Gastrocnemius medialis (tissue), 4 donors: ENCODE results near the gene CAMK1G. TPM values are rescaled to one million over a fixed set of nuclear protein-coding genes. Genes with fewer than 3 reads are reported as not detected.

ENCODE experiments used
- ATAC-seq, 2 donors: fragments of 150-250 bp; one replicate each; pipeline ENCODE4 v1.9.1; 2016
- DNase-seq, 2 donors: peaks; one replicate each; pipeline ENCODE4 v3.0.0-alpha.2; 2019
- H3K27ac ChIP-seq, 4 donors: fragments of 200-600 bp; sonication (generic); 1 replicate in 1 of 4; 2 replicates in 3 of 4; pipeline ENCODE4 v1.5.1; 2016 to 2018; ENCODE audit warnings: mild to moderate bottlenecking in 2 of 4, moderate library complexity in 1 of 4
- H3K27me3 ChIP-seq, 3 donors: fragments of 200-600 bp; sonication (generic) in 2 of 3; 1 replicate in 1 of 3; 2 replicates in 2 of 3; pipeline versions ENCODE4 v1.5.1 to v1.6.0; 2016 to 2019; ENCODE audit warnings: mild to moderate bottlenecking in 1 of 3, moderate library complexity in 1 of 3
- H3K36me3 ChIP-seq, 2 donors: fragments of 200-600 bp; sonication (generic) in 1 of 2; one replicate each; pipeline ENCODE4 v1.5.1; 2017 to 2018
- H3K4me1 ChIP-seq, 2 donors: fragments of 200-600 bp; sonication (generic) in 1 of 2; one replicate each; pipeline ENCODE4 v1.5.1; 2016 to 2017; ENCODE audit warnings: mild to moderate bottlenecking in 2 of 2
- H3K4me3 ChIP-seq, 4 donors: fragments of 200-600 bp; sonication (generic) in 3 of 4; 1 replicate in 1 of 4; 2 replicates in 3 of 4; pipeline ENCODE4 v1.5.1; 2016 to 2019; ENCODE audit warnings: mild to moderate bottlenecking in 2 of 4
- H3K9me3 ChIP-seq, 3 donors: fragments of 200-600 bp; sonication (generic) in 2 of 3; 1 replicate in 1 of 3; 2 replicates in 2 of 3; pipeline ENCODE4 v1.5.1; 2016 to 2019
- CTCF ChIP-seq, 5 experiments: fragments of 450-650 bp in 3 of 5; fragments of 200-600 bp in 2 of 5; sonication (generic) in 2 of 5; IDR thresholded peaks in 4 of 5; conservative IDR thresholded peaks in 1 of 5; 1 replicate in 4 of 5; 2 replicates in 1 of 5; pipeline ENCODE4 v1.5.1; 2016 to 2019; ENCODE audit warnings: antibody characterized with exemption in 5 of 5, mild to moderate bottlenecking in 3 of 5, moderate library complexity in 3 of 5
- POLR2A ChIP-seq, 2 donors: fragments of 450-650 bp; IDR thresholded peaks; one replicate each; pipeline ENCODE4 v1.6.1; 2017; ENCODE audit warnings: antibody characterized with exemption in 2 of 2, mild to moderate bottlenecking in 2 of 2, moderate library complexity in 2 of 2
- in situ Hi-C, 4 donors: fragments of 200-750 bp; cut with MboI; loops; one replicate each; pipeline versions ENCODE4 v1.15.0 to v1.8.0; 2017; ENCODE audit warnings: low sequenced_read_pairs in 4 of 4
- intact Hi-C: fragments of 100-400 bp; cut with DNase I; formaldehyde crosslinking; loops from one replicate; pipeline ENCODE4 v1.15.1; 2023; ENCODE audit warnings: low total_unique reads
- total RNA-seq, 4 donors: library from RNA; depleted of rRNA; stranded (reverse); fragments of >200 nt; gene quantifications; one replicate each; pipeline versions ENCODE4 v1.1.0 to v1.2.3, GENCODE V29; 2016

CAMK1G gene
- total RNA-seq, 4 donors from 2014 or later: 0.16 TPM; not detected in 3

GRCh38 chr1:209655411-209656231 is 72.1 kb downstream of the CAMK1G start:
- Histone ChIP-seq H3K9me3 (no peaks in the 10 kb centered on the region), H3K27me3 (no peaks in the 10 kb centered on the region), H3K4me3 (no peak overlapping the region), H3K27ac (no peak overlapping the region), H3K4me1 (peaks cover 16 to 18% of the 10 kb centered on the region in 2 donors), H3K36me3 (no peaks in the 10 kb centered on the region)
- DNase-seq: no peak
- intact Hi-C loops (no loop called here), in situ Hi-C loops (no loop called here)
- ATAC-seq: no peak
- TF ChIP-seq POLR2A (IDR thresholded peaks at IDR 0.05) (no peak), CTCF (IDR thresholded peaks at IDR 0.05 in 4 of 5, conservative IDR thresholded peaks at IDR 0.05 in 1 of 5) (no peak)

- no peak for TF ChIP-seq CTCF (IDR thresholded peaks at IDR 0.05 in 4 of 5, conservative IDR thresholded peaks at IDR 0.05 in 1 of 5)
- TF ChIP-seq POLR2A (IDR thresholded peaks at IDR 0.05): no peak
- no peaks in the 10 kb centered on the region for H3K9me3 ChIP-seq
- no peak overlapping the region for H3K4me3 ChIP-seq
- ATAC-seq (no peak), DNase-seq (no peak)
- no peaks in the 10 kb centered on the region for H3K36me3 ChIP-seq
- in situ Hi-C loops (no loop called here), intact Hi-C loops (no loop called here)
- H3K4me1 ChIP-seq: peaks cover 16 to 18% of the 10 kb centered on the region in 2 donors
- no peaks in the 10 kb centered on the region for H3K27me3 ChIP-seq
- no peak overlapping the region for H3K27ac ChIP-seq
Measured at GRCh38 chr1:209657140-209657879, 73.8 kb downstream of the CAMK1G start.

GRCh38 chr1:209657918-209658317 is 74.4 kb downstream of the CAMK1G start:
- Histone ChIP-seq H3K9me3 (no peaks in the 10 kb centered on the region), H3K4me1 (peaks cover 14% of the 10 kb centered on the region in 2 donors), H3K27ac (no peak overlapping the region), H3K27me3 (no peaks in the 10 kb centered on the region), H3K4me3 (no peak overlapping the region), H3K36me3 (no peaks in the 10 kb centered on the region)
- TF ChIP-seq POLR2A (IDR thresholded peaks at IDR 0.05): no peak
- TF ChIP-seq CTCF (IDR thresholded peaks at IDR 0.05 in 4 of 5, conservative IDR thresholded peaks at IDR 0.05 in 1 of 5): no peak
- DNase-seq (no peak), ATAC-seq (no peak)
- in situ Hi-C loops: no loop called here
- intact Hi-C loops: no loop called here

GRCh38 chr1:209659909-209660308 is 76.4 kb downstream of the CAMK1G start:
- Histone ChIP-seq H3K27ac (no peak overlapping the region), H3K36me3 (no peaks in the 10 kb centered on the region), H3K4me3 (no peak overlapping the region), H3K4me1 (no peaks in the 10 kb centered on the region), H3K9me3 (no peaks in the 10 kb centered on the region), H3K27me3 (no peaks in the 10 kb centered on the region)
- DNase-seq: no peak
- in situ Hi-C loops (no loop called here), intact Hi-C loops (no loop called here)
- ATAC-seq: no peak
- TF ChIP-seq CTCF (IDR thresholded peaks at IDR 0.05 in 4 of 5, conservative IDR thresholded peaks at IDR 0.05 in 1 of 5): no peak
- no peak for TF ChIP-seq POLR2A (IDR thresholded peaks at IDR 0.05)
